Measurements from ENCODE around the gene NOL4L.

DNA sequence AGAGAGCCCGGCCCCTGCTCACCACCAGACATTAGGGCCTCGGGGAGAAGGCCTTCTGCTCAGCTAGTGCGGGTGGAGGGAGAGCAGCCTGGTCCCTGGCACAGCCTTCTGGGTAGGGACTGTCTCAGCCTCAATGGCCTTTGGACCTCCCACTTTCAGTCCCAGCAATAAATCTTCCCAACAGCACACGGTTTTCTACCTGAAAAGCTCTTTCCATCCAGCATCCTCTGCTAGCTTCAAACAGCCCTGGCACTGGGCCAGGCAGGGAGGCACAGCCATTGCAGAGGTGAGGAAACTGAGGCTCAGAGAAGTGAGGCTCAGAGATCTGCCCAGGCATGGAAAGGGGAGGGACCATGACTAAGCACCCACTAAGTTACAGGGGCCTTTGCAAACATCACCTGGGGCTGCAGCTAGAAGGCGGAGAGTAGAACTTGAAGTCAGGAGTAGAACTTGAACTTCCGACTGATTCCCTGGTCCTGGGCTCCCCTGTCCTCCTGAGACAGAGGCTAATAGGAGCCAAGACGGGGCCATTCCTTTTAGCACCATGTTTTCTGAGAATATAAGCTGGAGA, 43.9 kb upstream of the NOL4L start:
- TF ChIP-seq EZH2 (IDR thresholded peaks at IDR 0.05) (no peak), CTCF (IDR thresholded peaks at IDR 0.05) (no peak), EZH2phosphoT487 (IDR thresholded peaks at IDR 0.05) (no peak)

All from neural progenitor cell (in vitro differentiated cells).